GM12872 (cell line): ENCODE results near the gene NR5A1.

Experiments
- TF ChIP-seq, protein P1 (sequence below): IDR thresholded peaks from 3 replicates; pipeline ENCODE4 v1.5.1; 2011; ENCODE audit warnings: low read depth, mild to moderate bottlenecking, low read length, moderate library complexity; ENCODE audit not compliant: insufficient read depth

The NR5A1 gene

GRCh38 chr9:124544535-124544934 lies 37.3 kb upstream of the NR5A1 start:
- TF ChIP-seq, protein P1, sequence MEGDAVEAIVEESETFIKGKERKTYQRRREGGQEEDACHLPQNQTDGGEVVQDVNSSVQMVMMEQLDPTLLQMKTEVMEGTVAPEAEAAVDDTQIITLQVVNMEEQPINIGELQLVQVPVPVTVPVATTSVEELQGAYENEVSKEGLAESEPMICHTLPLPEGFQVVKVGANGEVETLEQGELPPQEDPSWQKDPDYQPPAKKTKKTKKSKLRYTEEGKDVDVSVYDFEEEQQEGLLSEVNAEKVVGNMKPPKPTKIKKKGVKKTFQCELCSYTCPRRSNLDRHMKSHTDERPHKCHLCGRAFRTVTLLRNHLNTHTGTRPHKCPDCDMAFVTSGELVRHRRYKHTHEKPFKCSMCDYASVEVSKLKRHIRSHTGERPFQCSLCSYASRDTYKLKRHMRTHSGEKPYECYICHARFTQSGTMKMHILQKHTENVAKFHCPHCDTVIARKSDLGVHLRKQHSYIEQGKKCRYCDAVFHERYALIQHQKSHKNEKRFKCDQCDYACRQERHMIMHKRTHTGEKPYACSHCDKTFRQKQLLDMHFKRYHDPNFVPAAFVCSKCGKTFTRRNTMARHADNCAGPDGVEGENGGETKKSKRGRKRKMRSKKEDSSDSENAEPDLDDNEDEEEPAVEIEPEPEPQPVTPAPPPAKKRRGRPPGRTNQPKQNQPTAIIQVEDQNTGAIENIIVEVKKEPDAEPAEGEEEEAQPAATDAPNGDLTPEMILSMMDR, result no peak

- TF ChIP-seq, protein P1, result no peak
These were observed 34.6 kb upstream of the NR5A1 start for GRCh38 chr9:124541824-124542223.

- TF ChIP-seq, protein P1, result no peak
These were observed 30.7 kb upstream of the NR5A1 start for GRCh38 chr9:124537926-124538325.

DNA sequence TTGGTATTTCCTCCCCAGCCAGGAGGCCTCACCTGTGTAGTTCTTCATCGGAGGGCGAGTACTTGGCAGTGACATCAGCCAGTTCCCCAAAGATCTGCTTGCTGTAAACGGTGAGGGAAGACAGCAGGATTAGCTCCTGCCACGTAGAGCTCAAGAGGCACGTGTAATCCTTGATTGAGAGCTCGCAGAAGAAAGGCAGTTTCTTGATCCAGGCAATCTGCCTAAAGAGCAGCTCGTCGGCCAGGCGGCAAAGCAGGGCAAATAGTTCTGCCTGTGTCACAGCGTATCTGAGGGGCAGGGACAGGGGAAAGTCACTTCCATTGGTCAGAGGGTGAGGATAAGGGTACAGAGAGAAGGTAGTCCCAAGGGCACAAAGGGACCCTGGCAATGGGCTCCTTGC lies 28.6 kb upstream of the NR5A1 start:
- TF ChIP-seq, protein P1, result no peak

DNA sequence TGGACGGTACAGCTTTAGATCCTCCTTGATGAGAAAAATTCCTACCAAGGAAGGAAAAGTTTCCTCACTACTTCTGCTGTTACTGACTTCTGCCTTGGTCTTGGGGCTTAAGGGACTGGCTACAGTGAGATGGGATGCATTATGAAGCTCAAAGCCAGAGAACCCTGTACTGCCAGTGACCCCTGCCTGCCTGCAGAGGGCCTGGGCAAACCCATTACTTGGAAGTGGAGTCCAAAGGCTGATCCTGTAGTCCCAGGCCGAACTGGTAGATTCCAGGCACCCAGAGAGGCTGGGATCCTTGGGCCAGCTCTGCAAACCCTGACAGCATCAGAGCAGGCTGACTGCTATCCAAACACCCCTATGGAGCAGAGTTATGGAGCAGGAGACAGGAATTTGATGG lies 25.7 kb upstream of the NR5A1 start:
- TF ChIP-seq, protein P1, result no peak

DNA sequence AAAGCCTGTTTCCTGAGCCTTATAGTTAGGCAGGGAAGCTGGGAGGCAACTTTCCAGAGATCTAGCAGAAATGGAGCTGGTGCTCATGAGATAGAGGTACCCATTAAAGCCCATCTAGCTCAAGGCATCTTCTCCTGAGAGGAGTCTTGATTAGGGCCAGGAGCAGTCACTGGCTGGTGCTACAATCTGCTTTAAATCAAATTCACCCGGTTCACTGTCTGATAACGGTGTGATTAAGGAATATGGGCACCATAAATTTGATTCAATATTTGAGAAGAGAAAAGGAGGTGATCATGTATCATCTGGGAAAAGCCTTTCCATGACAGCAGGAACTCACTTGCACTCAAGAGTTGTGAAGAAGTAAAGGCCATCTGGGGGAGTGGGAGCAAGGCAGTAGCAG lies 23.9 kb upstream of the NR5A1 start:
- TF ChIP-seq, protein P1, result no peak

DNA sequence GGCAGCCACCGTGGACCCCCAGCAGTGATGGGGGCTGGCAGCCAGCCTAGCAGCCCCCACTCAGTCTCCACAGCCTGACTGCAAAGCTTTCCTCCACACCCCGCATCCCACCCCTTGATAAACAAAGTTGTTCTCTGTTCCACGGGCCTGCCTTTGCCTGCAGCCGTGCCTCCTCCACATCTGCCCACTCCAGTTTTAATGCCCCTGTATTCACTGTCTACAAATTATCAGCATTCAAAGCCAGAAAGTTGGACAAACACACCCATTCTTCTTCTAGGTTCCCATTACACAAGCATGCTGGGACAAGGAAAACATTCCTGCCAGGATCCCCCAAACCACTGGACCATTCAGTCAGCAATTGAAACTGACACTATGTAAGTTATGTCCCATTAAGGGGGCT lies 23.0 kb upstream of the NR5A1 start:
- TF ChIP-seq, protein P1, result no peak

DNA sequence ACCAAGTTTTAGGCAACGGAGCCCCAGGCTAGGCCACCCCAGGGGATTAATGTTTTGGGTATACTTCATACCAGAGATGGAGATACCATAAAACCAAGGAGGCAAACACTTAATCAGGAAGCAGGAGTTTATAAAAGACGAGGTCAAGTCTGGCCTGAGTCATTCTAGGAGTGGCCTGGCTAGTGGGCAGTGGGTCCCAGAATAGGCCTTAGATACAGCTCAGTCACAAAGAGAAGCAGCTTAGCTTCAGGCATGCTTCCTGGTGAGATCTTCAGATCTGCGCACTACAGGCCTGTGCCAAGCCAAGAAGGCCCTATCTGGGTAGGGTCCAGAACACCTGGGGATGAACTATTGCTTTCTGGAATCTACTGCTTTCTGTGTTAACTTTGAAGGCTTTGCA lies 20.6 kb upstream of the NR5A1 start:
- TF ChIP-seq, protein P1, result no peak
